A673 (cell line): ENCODE results near the gene MCM5. TPM values are rescaled to one million over a fixed set of nuclear protein-coding genes. Genes with fewer than 3 reads are reported as not detected.

Source experiments
- BruUV-seq: library from RNA; stranded (reverse); fragments of 400-500 nt; replicated peaks from 2 replicates; lab custom pipeline; 2021; lab: Mats Ljungman, UMichigan
- CTCF ChIA-PET: fragments of 300-600 bp; sonication (Branson Sonifier 250); formaldehyde crosslinking; loops from one replicate; lab custom pipeline; 2022; ENCODE audit warnings: antibody characterized with exemption; lab: Charles Lee
- POLR2A ChIA-PET: fragments of 300-600 bp; sonication (Branson Sonifier 250); formaldehyde crosslinking; loops from one replicate; lab custom pipeline; 2022; ENCODE audit warnings: antibody characterized with exemption; ENCODE audit not compliant: low non-redundant PET; lab: Charles Lee
- DNase-seq: peaks from one replicate; pipeline ENCODE4 v3.0.0-alpha.2; 2015; ENCODE audit warnings: low spot score
- H3K27ac ChIP-seq: fragments of 200-600 bp; sonication (generic); 2 replicates; pipeline ENCODE4 v1.5.1; 2016; ENCODE audit warnings: mixed run types, low read depth, mild to moderate bottlenecking, mixed read lengths, antibody characterized with exemption, low read length; ENCODE audit not compliant: poor library complexity, severe bottlenecking
- H3K27me3 ChIP-seq: fragments of 200-600 bp; sonication (generic); replicated peaks from 2 replicates; pipeline ENCODE4 v1.6.1; 2017; ENCODE audit warnings: mixed run types, low read depth, mild to moderate bottlenecking, mixed read lengths, antibody characterized with exemption, low read length; ENCODE audit not compliant: insufficient read depth, poor library complexity
- H3K36me3 ChIP-seq: fragments of 200-600 bp; sonication (generic); 2 replicates; pipeline ENCODE4 v1.6.1; 2016; ENCODE audit warnings: mixed run types, mild to moderate bottlenecking, mixed read lengths, antibody characterized with exemption, low read length; ENCODE audit not compliant: insufficient read depth, poor library complexity, severe bottlenecking
- H3K4me1 ChIP-seq: fragments of 200-600 bp; sonication (generic); 2 replicates; pipeline ENCODE4 v1.6.1; 2017; ENCODE audit warnings: mixed run types, mild to moderate bottlenecking, mixed read lengths, antibody characterized with exemption, low read length; ENCODE audit not compliant: insufficient read depth, poor library complexity, severe bottlenecking
- H3K4me3 ChIP-seq: fragments of 200-600 bp; sonication (generic); 2 replicates; pipeline ENCODE4 v1.5.1; 2016; ENCODE audit warnings: low read depth, mixed run types, mild to moderate bottlenecking, mixed read lengths, low read length; ENCODE audit not compliant: poor library complexity, severe bottlenecking
- H3K9me3 ChIP-seq: fragments of 200-600 bp; sonication (generic); 2 replicates; pipeline ENCODE4 v1.6.1; 2016; ENCODE audit warnings: mixed run types, low read depth, mild to moderate bottlenecking, mixed read lengths, antibody characterized with exemption, low read length; ENCODE audit not compliant: poor library complexity, severe bottlenecking
- EZH2 ChIP-seq: fragments of 200-600 bp; sonication (generic); IDR thresholded peaks from 2 replicates; pipeline ENCODE4 v1.6.1; 2017; ENCODE audit warnings: borderline replicate concordance, low read depth, mild to moderate bottlenecking, mixed read lengths, antibody characterized with exemption, low read length; ENCODE audit not compliant: poor library complexity, severe bottlenecking
- intact Hi-C: fragments of 100-400 bp; cut with micrococcal nuclease; formaldehyde crosslinking; loops from one replicate; pipeline ENCODE4 v1.10.0; 2022; ENCODE audit not compliant: unreplicated experiment
- total RNA-seq: library from RNA; stranded (reverse); gene quantifications from 2 replicates; pipeline ENCODE4 v1.2.3, GENCODE V29; 2021
- TF ChIP-seq, protein P1 (sequence below): fragments of 300-800, 200-600 bp; sonication (generic); conservative IDR thresholded peaks from 2 replicates; pipeline ENCODE4 v1.5.1; 2017; ENCODE audit warnings: low read depth, mild to moderate bottlenecking, antibody characterized with exemption, low read length, moderate library complexity, mixed read lengths

MCM5 gene
- total RNA-seq, 1 experiment from 2014 or later = 245 TPM

DNA sequence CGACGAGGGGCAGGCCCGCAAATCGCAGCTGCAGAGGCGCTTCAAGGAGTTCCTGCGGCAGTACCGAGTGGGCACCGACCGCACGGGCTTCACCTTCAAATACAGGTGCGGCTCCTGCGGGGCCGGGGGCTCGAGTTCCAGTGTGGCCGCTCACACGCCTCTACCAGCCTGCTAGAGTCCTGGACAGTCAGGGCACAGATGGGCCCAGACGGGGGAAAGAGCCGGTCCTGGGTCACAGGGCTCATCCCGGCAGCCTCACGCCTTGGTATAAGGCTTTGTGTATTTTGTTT is 506 bp downstream of the MCM5 start:
- Histone ChIP-seq H3K9me3 (no peaks in the 10 kb centered on the region), H3K27me3 (no peaks in the 10 kb centered on the region), H3K36me3 (peaks cover 44% of the 10 kb centered on the region), H3K4me3 (peak overlapping the region; percentile 99), H3K27ac (peak overlapping the region; percentile 99), H3K4me1 (peaks cover 24% of the 10 kb centered on the region)
- DNase-seq = peak; percentile 22
- ChIA-PET POLR2A (no interaction called here), CTCF (no interaction called here)
- TF ChIP-seq, protein P1, sequence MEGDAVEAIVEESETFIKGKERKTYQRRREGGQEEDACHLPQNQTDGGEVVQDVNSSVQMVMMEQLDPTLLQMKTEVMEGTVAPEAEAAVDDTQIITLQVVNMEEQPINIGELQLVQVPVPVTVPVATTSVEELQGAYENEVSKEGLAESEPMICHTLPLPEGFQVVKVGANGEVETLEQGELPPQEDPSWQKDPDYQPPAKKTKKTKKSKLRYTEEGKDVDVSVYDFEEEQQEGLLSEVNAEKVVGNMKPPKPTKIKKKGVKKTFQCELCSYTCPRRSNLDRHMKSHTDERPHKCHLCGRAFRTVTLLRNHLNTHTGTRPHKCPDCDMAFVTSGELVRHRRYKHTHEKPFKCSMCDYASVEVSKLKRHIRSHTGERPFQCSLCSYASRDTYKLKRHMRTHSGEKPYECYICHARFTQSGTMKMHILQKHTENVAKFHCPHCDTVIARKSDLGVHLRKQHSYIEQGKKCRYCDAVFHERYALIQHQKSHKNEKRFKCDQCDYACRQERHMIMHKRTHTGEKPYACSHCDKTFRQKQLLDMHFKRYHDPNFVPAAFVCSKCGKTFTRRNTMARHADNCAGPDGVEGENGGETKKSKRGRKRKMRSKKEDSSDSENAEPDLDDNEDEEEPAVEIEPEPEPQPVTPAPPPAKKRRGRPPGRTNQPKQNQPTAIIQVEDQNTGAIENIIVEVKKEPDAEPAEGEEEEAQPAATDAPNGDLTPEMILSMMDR = no peak
- no peak for TF ChIP-seq EZH2
- BruUV-seq = no TSS peak
- intact Hi-C loops = no loop called here

DNA sequence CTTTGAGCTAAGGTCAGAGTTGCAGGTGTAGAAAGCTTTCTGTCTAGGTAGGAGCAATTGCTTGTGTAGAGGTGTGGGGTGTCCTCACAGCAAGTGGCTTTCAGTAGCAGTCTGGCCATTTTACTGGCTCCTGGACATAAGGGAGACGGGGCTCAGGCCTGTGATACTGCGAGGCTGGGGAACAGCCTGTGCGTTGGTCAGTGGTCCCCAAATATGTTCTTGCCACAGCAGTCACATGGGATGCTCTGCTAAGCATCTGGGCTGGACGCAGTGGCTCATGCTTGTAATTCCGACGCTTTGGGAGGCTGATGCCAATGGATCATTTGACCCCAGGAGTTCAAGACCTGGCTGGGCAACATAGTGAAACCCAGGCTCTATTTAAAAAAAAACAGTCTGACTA is 1.9 kb downstream of the MCM5 start:
- POLR2A ChIA-PET = no interaction called here
- H3K9me3 ChIP-seq = no peaks in the 10 kb centered on the region
- H3K4me3 ChIP-seq = peak overlapping the region; percentile 99
- CTCF ChIA-PET = no interaction called here
- peaks cover 58% of the 10 kb centered on the region for H3K36me3 ChIP-seq
- no TSS peak for BruUV-seq
- H3K27ac ChIP-seq = no peak overlapping the region
- H3K4me1 ChIP-seq = peaks cover 24% of the 10 kb centered on the region
- intact Hi-C loops = no loop called here
- DNase-seq = no peak
- no peaks in the 10 kb centered on the region for H3K27me3 ChIP-seq
- no peak for TF ChIP-seq EZH2

GRCh38 chr22:35403356-35403755 is 3.4 kb downstream of the MCM5 start:
- CTCF ChIA-PET = no interaction called here
- POLR2A ChIA-PET = no interaction called here
- no peak overlapping the region for H3K4me3 ChIP-seq
- no peak for DNase-seq
- peaks cover 73% of the 10 kb centered on the region for H3K36me3 ChIP-seq
- intact Hi-C loops = no loop called here
- peaks cover 24% of the 10 kb centered on the region for H3K4me1 ChIP-seq
- no peaks in the 10 kb centered on the region for H3K27me3 ChIP-seq
- no TSS peak for BruUV-seq
- H3K27ac ChIP-seq = no peak overlapping the region
- TF ChIP-seq, protein P1 = no peak
- TF ChIP-seq EZH2 = no peak
- no peaks in the 10 kb centered on the region for H3K9me3 ChIP-seq

DNA sequence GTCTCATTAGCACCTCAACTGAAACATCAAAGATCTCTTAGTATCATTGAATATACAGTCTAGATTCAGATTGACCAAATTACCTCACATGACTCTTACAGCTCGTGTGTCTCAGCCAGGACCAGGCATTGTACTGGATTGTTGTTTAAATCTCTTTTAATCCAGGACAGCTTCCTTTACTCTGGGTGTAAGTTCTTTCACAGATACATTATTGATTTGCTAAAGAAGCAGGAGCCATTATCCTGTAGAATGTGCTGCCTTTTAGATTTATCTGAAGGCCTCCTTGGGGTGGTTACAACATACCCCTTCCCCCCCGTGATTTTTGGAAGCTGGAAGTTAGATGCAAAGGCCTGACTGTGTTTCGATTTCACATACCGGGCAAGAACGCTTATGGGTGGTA is 4.2 kb downstream of the MCM5 start:
- ChIA-PET CTCF (interaction anchor here (0.7 kb wide), 1 partner anchor 40 kb away, joined by 3 read pairs; no protein-coding TSS in a partner anchor), POLR2A (interaction anchor here (0.6 kb wide), 1 partner anchor 21 kb away, joined by 7 read pairs; no protein-coding TSS in a partner anchor)
- BruUV-seq = no TSS peak
- no peak overlapping the region for H3K27ac ChIP-seq
- no peak for DNase-seq
- peaks cover 24% of the 10 kb centered on the region for H3K4me1 ChIP-seq
- no peak overlapping the region for H3K4me3 ChIP-seq
- TF ChIP-seq, protein P1 = no peak
- TF ChIP-seq EZH2 = no peak
- peaks cover 79% of the 10 kb centered on the region for H3K36me3 ChIP-seq
- H3K27me3 ChIP-seq = no peaks in the 10 kb centered on the region
- intact Hi-C loops = no loop called here
- no peaks in the 10 kb centered on the region for H3K9me3 ChIP-seq
